ENCODE results near the gene EIF4ENIF1. TPM values are rescaled to one million over a fixed set of nuclear protein-coding genes. Genes with fewer than 3 reads are reported as not detected.
"Not testable (repeated sequence)": the region's sequence is repeated elsewhere in the genome, so short reads cannot be mapped to it uniquely, and the experiment has no call there.

Gene EIF4ENIF1
- total RNA-seq, 2 experiments from 2014 or later: 34.5 to 41.5 TPM

- Mint-ChIP-seq H3K36me3 (ENCODE audit: low read depth) (peaks cover 28% of the 10 kb centered on the region), H3K4me3 (peak overlapping the region; percentile 73), H3K9me3 (no peaks in the 10 kb centered on the region), H3K27me3 (no peaks in the 10 kb centered on the region), H3K4me1 (peaks cover 53% of the 10 kb centered on the region), H3K27ac (peak overlapping the region; percentile 85)
- ChIA-PET CTCF (interaction anchor here (0.6 to 1.7 kb wide), 8 partner anchors 11 to 61 kb away, joined by 3 to 6 read pairs (median 3); no protein-coding TSS in a partner anchor), POLR2A (no interaction called here)
- DNase-seq: peak; percentile 19
Measured at GRCh38 chr22:31488988-31489617, 539 bp downstream of the EIF4ENIF1 start.

GRCh38 chr22:31488346-31488883, 1.2 kb downstream of the EIF4ENIF1 start:
- Mint-ChIP-seq H3K9me3 (no peaks in the 10 kb centered on the region), H3K27me3 (no peaks in the 10 kb centered on the region), H3K4me3 (peak overlapping the region; percentile 73), H3K36me3 (ENCODE audit: low read depth) (peaks cover 35% of the 10 kb centered on the region), H3K27ac (peak overlapping the region; percentile 85), H3K4me1 (peaks cover 56% of the 10 kb centered on the region)
- POLR2A ChIA-PET: interaction anchor here (0.6 kb wide), 1 partner anchor 69 kb away, joined by 3 read pairs; no protein-coding TSS in a partner anchor
- CTCF ChIA-PET: interaction anchor here (0.6 to 1.7 kb wide), 8 partner anchors 10 to 61 kb away, joined by 3 to 6 read pairs (median 3); no protein-coding TSS in a partner anchor
- no peak for DNase-seq

- Mint-ChIP-seq H3K36me3 (ENCODE audit: low read depth) (peaks cover 45% of the 10 kb centered on the region), H3K4me3 (no peak overlapping the region), H3K9me3 (no peaks in the 10 kb centered on the region), H3K4me1 (peaks cover 52% of the 10 kb centered on the region), H3K27ac (peak overlapping the region; percentile 50), H3K27me3 (no peaks in the 10 kb centered on the region)
- POLR2A ChIA-PET: no interaction called here
- CTCF ChIA-PET: interaction anchor here (1.0 kb wide), 1 partner anchor 36 kb away, joined by 4 read pairs; no protein-coding TSS in a partner anchor
- no peak for DNase-seq
Measured at GRCh38 chr22:31486951-31487350, 2.7 kb downstream of the EIF4ENIF1 start.

- peaks cover 49% of the 10 kb centered on the region for H3K36me3 Mint-ChIP-seq (ENCODE audit: low read depth)
- POLR2A ChIA-PET, H3K4me3 Mint-ChIP-seq, DNase-seq, H3K27me3 Mint-ChIP-seq, H3K9me3 Mint-ChIP-seq: not testable (repeated sequence)
- CTCF ChIA-PET: interaction anchor here (0.6 to 1.0 kb wide), 2 partner anchors 35 to 79 kb away, joined by 4 to 5 read pairs; no protein-coding TSS in a partner anchor
- H3K27ac Mint-ChIP-seq: peak overlapping the region; percentile 50
- H3K4me1 Mint-ChIP-seq: peaks cover 46% of the 10 kb centered on the region
Measured at GRCh38 chr22:31486369-31486768, 3.3 kb downstream of the EIF4ENIF1 start.

- ChIA-PET POLR2A (interaction anchor here (0.6 kb wide), 1 partner anchor 15 kb away, joined by 4 read pairs; no protein-coding TSS in a partner anchor), CTCF (interaction anchor here (0.6 kb wide), 1 partner anchor 167 kb away, joined by 4 read pairs; no protein-coding TSS in a partner anchor)
- Mint-ChIP-seq H3K36me3 (ENCODE audit: low read depth) (peaks cover 67% of the 10 kb centered on the region), H3K4me1 (peaks cover 27% of the 10 kb centered on the region)
- H3K4me3 Mint-ChIP-seq, H3K9me3 Mint-ChIP-seq, DNase-seq, H3K27me3 Mint-ChIP-seq, H3K27ac Mint-ChIP-seq: not testable (repeated sequence)
Measured at GRCh38 chr22:31482470-31482869, 7.2 kb downstream of the EIF4ENIF1 start.

- no peak overlapping the region for H3K27ac Mint-ChIP-seq
- peaks cover 64% of the 10 kb centered on the region for H3K36me3 Mint-ChIP-seq (ENCODE audit: low read depth)
- ChIA-PET POLR2A (no interaction called here), CTCF (interaction anchor here (0.6 to 1.2 kb wide), 2 partner anchors 25 to 53 kb away, joined by 3 to 4 read pairs; no protein-coding TSS in a partner anchor)
- no peaks in the 10 kb centered on the region for H3K9me3 Mint-ChIP-seq
- no peaks in the 10 kb centered on the region for H3K27me3 Mint-ChIP-seq
- H3K4me1 Mint-ChIP-seq: peaks cover 26% of the 10 kb centered on the region
- H3K4me3 Mint-ChIP-seq: no peak overlapping the region
- no peak for DNase-seq
Measured at GRCh38 chr22:31481129-31481528, 8.5 kb downstream of the EIF4ENIF1 start.

GRCh38 chr22:31477329-31477728, 12.3 kb downstream of the EIF4ENIF1 start:
- no peak overlapping the region for H3K4me3 Mint-ChIP-seq
- ChIA-PET CTCF (interaction anchor here (1.1 kb wide), 1 partner anchor 11 kb away, joined by 3 read pairs; no protein-coding TSS in a partner anchor), POLR2A (no interaction called here)
- peaks cover 15% of the 10 kb centered on the region for H3K4me1 Mint-ChIP-seq
- H3K27me3 Mint-ChIP-seq: no peaks in the 10 kb centered on the region
- no peak for DNase-seq
- H3K9me3 Mint-ChIP-seq: no peaks in the 10 kb centered on the region
- no peak overlapping the region for H3K27ac Mint-ChIP-seq
- H3K36me3 Mint-ChIP-seq (ENCODE audit: low read depth): peaks cover 47% of the 10 kb centered on the region

GRCh38 chr22:31475800-31476199, 13.8 kb downstream of the EIF4ENIF1 start:
- DNase-seq: no peak
- ChIA-PET CTCF (no interaction called here), POLR2A (no interaction called here)
- Mint-ChIP-seq H3K36me3 (ENCODE audit: low read depth) (peaks cover 43% of the 10 kb centered on the region), H3K27me3 (no peaks in the 10 kb centered on the region), H3K4me3 (no peak overlapping the region), H3K9me3 (no peaks in the 10 kb centered on the region), H3K4me1 (peaks cover 17% of the 10 kb centered on the region), H3K27ac (no peak overlapping the region)

- POLR2A ChIA-PET: no interaction called here
- no peak overlapping the region for H3K27ac Mint-ChIP-seq
- peaks cover 38% of the 10 kb centered on the region for H3K36me3 Mint-ChIP-seq (ENCODE audit: low read depth)
Measured at GRCh38 chr22:31474743-31475142, 14.9 kb downstream of the EIF4ENIF1 start.

GRCh38 chr22:31465307-31465706, 24.3 kb downstream of the EIF4ENIF1 start:
- ChIA-PET POLR2A (no interaction called here), CTCF (no interaction called here)
- peaks cover 1% of the 10 kb centered on the region for H3K4me1 Mint-ChIP-seq
- no peaks in the 10 kb centered on the region for H3K9me3 Mint-ChIP-seq
- DNase-seq: no peak
- H3K27me3 Mint-ChIP-seq: no peaks in the 10 kb centered on the region
- H3K4me3 Mint-ChIP-seq: no peak overlapping the region
- no peak overlapping the region for H3K27ac Mint-ChIP-seq
- H3K36me3 Mint-ChIP-seq (ENCODE audit: low read depth): peaks cover 44% of the 10 kb centered on the region

More at GRCh38 chr22:31474743-31475142, 14.9 kb downstream of the EIF4ENIF1 start:
- H3K4me1 Mint-ChIP-seq: peaks cover 17% of the 10 kb centered on the region
- H3K4me3 Mint-ChIP-seq: no peak overlapping the region
- CTCF ChIA-PET: no interaction called here
- no peaks in the 10 kb centered on the region for H3K9me3 Mint-ChIP-seq
- DNase-seq: no peak
- no peaks in the 10 kb centered on the region for H3K27me3 Mint-ChIP-seq

GRCh38 chr22:31461699-31462098, 27.9 kb downstream of the EIF4ENIF1 start:
- Mint-ChIP-seq H3K4me3 (no peak overlapping the region), H3K36me3 (ENCODE audit: low read depth) (peaks cover 47% of the 10 kb centered on the region), H3K27me3 (no peaks in the 10 kb centered on the region), H3K4me1 (peaks cover 1% of the 10 kb centered on the region), H3K27ac (no peak overlapping the region), H3K9me3 (no peaks in the 10 kb centered on the region)
- no peak for DNase-seq
- POLR2A ChIA-PET: no interaction called here
- CTCF ChIA-PET: no interaction called here

GRCh38 chr22:31451709-31452571, 37.7 kb downstream of the EIF4ENIF1 start:
- Mint-ChIP-seq H3K27ac (no peak overlapping the region), H3K4me1 (peaks cover 2% of the 10 kb centered on the region), H3K4me3 (no peak overlapping the region), H3K9me3 (no peaks in the 10 kb centered on the region), H3K27me3 (no peaks in the 10 kb centered on the region), H3K36me3 (ENCODE audit: low read depth) (peaks cover 19% of the 10 kb centered on the region)
- ChIA-PET POLR2A (no interaction called here), CTCF (interaction anchor here (0.6 to 1.5 kb wide), 7 partner anchors 14 to 85 kb away, joined by 3 to 7 read pairs (median 4); no protein-coding TSS in a partner anchor)
- DNase-seq: peak; percentile 31

- Mint-ChIP-seq H3K4me1 (peaks cover 5% of the 10 kb centered on the region), H3K36me3 (ENCODE audit: low read depth) (peaks cover 23% of the 10 kb centered on the region), H3K9me3 (no peaks in the 10 kb centered on the region), H3K4me3 (no peak overlapping the region), H3K27me3 (no peaks in the 10 kb centered on the region), H3K27ac (no peak overlapping the region)
- no peak for DNase-seq
- CTCF ChIA-PET: no interaction called here
- POLR2A ChIA-PET: no interaction called here
Measured at GRCh38 chr22:31449506-31449905, 40.1 kb downstream of the EIF4ENIF1 start.

Measured in activated CD4-positive, alpha-beta T cell treated with anti-CD3 and anti-CD28 coated beads, Interleukin-2, amount 10 ng/mL, durations not matched to agents 7 days and 5 days (primary cell).